ENCODE measurements around the gene UFSP2. TPM values are rescaled to one million over a fixed set of nuclear protein-coding genes. Genes with fewer than 3 reads are reported as not detected.

The UFSP2 gene
- total and polyA plus RNA-seq, 4 donors = 12.2 to 17.2 (median 14.7) TPM

- peak overlapping the region; percentile 97 to 100 for H3K9ac ChIP-seq (ENCODE audit: low read depth in 1 of 2, low read length in 2 of 2)
- no peaks in the 10 kb centered on the region for H3K27me3 ChIP-seq (ENCODE audit: control insufficient read depth in 4 of 4, insufficient read depth in 4 of 4, low read length in 3 of 4)
- WGBS = under 1% methylated on average over 98 of the region's 98 CpGs
- H3K9me3 ChIP-seq (ENCODE audit: control insufficient read depth in 4 of 4, low read length in 3 of 4) = no peaks in the 10 kb centered on the region
- peaks cover 0 to 25% (median 10%) of the 10 kb centered on the region in 4 donors for H3K36me3 ChIP-seq (ENCODE audit: control insufficient read depth in 4 of 4, insufficient read depth in 3 of 4, low read depth in 1 of 4, low read length in 3 of 4)
- peak overlapping the region; percentile 67 to 79 (median 75) for H3K4me3 ChIP-seq (ENCODE audit: low read depth in 1 of 3, low read length in 3 of 3)
- peaks cover 0 to 11% (median 7%) of the 10 kb centered on the region in 4 donors for H3K4me1 ChIP-seq (ENCODE audit: control insufficient read depth in 4 of 4, insufficient read depth in 4 of 4, low read length in 3 of 4)
- peak; percentile 97 for DNase-seq (ENCODE audit: low spot score)
- peak; percentile 20 for TF ChIP-seq TAF1 (conservative IDR thresholded peaks at IDR 0.05)
- no peak for TF ChIP-seq JUND (IDR thresholded peaks at IDR 0.05)
- TF ChIP-seq ZBTB33 (IDR thresholded peaks at IDR 0.05) = peak; percentile 2
- TF ChIP-seq RXRA (IDR thresholded peaks at IDR 0.05) = no peak
- no peak for TF ChIP-seq FOXA2 (IDR thresholded peaks at IDR 0.05)
- TF ChIP-seq YY1 (IDR thresholded peaks at IDR 0.05) = peak; percentile 99
- peak; percentile 98 for TF ChIP-seq REST (IDR thresholded peaks at IDR 0.05)
- TF ChIP-seq HNF4G (IDR thresholded peaks at IDR 0.05) = no peak
- TF ChIP-seq HNF4A (conservative IDR thresholded peaks at IDR 0.05) = peak; percentile 53 to 68
- TF ChIP-seq RAD21 (IDR thresholded peaks at IDR 0.05) = peak in 1 of 2 donors; percentile 3
- TF ChIP-seq MAX (IDR thresholded peaks at IDR 0.05) = peak; percentile 70
- TF ChIP-seq GABPA (IDR thresholded peaks at IDR 0.05 in 1 of 2, conservative IDR thresholded peaks at IDR 0.05 in 1 of 2) = peak; percentile 62 to 73
- peak overlapping the region; percentile 100 for H3K27ac ChIP-seq (ENCODE audit: low read depth in 1 of 2, low read length in 2 of 2)
Measured at GRCh38 chr4:185395956-185396723, 29.6 kb downstream of the UFSP2 start.

- H3K4me1 ChIP-seq (ENCODE audit: control insufficient read depth in 4 of 4, insufficient read depth in 4 of 4, low read length in 3 of 4) = peaks cover 0 to 11% (median 7%) of the 10 kb centered on the region in 4 donors
- H3K27me3 ChIP-seq (ENCODE audit: control insufficient read depth in 4 of 4, insufficient read depth in 4 of 4, low read length in 3 of 4) = no peaks in the 10 kb centered on the region
- peak within 1 kb of the TSS; percentile 100 for H3K27ac ChIP-seq (ENCODE audit: low read depth in 1 of 2, low read length in 2 of 2)
- peak within 1 kb of the TSS; percentile 97 to 100 for H3K9ac ChIP-seq (ENCODE audit: low read depth in 1 of 2, low read length in 2 of 2)
- WGBS = 8% methylated on average over 12 of the region's 12 CpGs
- H3K36me3 ChIP-seq (ENCODE audit: control insufficient read depth in 4 of 4, insufficient read depth in 3 of 4, low read depth in 1 of 4, low read length in 3 of 4) = peaks cover 0 to 20% (median 7%) of the 10 kb centered on the region in 4 donors
- peak within 1 kb of the TSS; percentile 67 to 79 (median 75) for H3K4me3 ChIP-seq (ENCODE audit: low read depth in 1 of 3, low read length in 3 of 3)
- TF ChIP-seq JUND (IDR thresholded peaks at IDR 0.05) (peak in 1 of 2 donors; percentile 0), TAF1 (conservative IDR thresholded peaks at IDR 0.05) (no peak)
- no peaks in the 10 kb centered on the region for H3K9me3 ChIP-seq (ENCODE audit: control insufficient read depth in 4 of 4, low read length in 3 of 4)
- no peak for DNase-seq (ENCODE audit: low spot score)
Measured at GRCh38 chr4:185395238-185395955, 30.4 kb downstream of the UFSP2 start, which contains the start of gene LRP2BP. Gene LRP2BP, minus strand, starts transcription at chr4:185395924. Its CDS starts 17,738 bp downstream, at chr4:185378186.

Measured in liver (tissue), 9 donors.